Thyroid gland (tissue), 4 donors: Measurements from ENCODE around the gene CST9.

ENCODE experiments used
- POLR2A ChIP-seq, 2 donors: fragments of 450-650 bp; IDR thresholded peaks; one replicate each; pipeline ENCODE4 v1.6.1; 2017; ENCODE audit warnings: antibody characterized with exemption in 2 of 2, mild to moderate bottlenecking in 2 of 2, moderate library complexity in 1 of 2
- TF ChIP-seq, protein P1 (sequence below), 6 experiments: fragments of 200-600 bp in 3 of 6; fragments of 450-650 bp in 3 of 6; sonication (generic) in 3 of 6; IDR thresholded peaks; one replicate each; pipeline ENCODE4 v1.5.1; 2016 to 2019; ENCODE audit warnings: antibody characterized with exemption in 6 of 6, mild to moderate bottlenecking in 2 of 6, inconsistent platforms in 1 of 6, moderate library complexity in 1 of 6

DNA sequence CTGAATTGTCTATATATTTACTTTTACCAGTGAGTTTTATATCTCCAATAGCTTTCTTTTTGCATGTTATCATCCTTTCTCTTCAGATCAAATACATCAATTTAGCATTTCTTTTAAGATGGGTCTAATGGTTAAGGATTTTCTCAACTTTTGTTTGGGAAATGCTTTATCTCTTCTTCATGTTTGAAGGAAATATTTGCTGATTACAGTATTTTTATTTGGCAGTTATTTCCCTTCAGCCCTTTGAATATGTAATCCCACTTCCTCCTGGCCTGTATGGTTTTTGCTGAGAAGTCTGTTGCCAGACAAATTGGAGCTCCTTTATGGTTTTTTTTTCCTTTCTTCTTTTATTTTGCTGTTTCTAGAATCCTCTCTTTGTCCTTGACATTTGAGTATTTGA is 30.7 kb downstream of the CST9 start:
- TF ChIP-seq POLR2A (IDR thresholded peaks at IDR 0.05) = no peak
- TF ChIP-seq, protein P1, sequence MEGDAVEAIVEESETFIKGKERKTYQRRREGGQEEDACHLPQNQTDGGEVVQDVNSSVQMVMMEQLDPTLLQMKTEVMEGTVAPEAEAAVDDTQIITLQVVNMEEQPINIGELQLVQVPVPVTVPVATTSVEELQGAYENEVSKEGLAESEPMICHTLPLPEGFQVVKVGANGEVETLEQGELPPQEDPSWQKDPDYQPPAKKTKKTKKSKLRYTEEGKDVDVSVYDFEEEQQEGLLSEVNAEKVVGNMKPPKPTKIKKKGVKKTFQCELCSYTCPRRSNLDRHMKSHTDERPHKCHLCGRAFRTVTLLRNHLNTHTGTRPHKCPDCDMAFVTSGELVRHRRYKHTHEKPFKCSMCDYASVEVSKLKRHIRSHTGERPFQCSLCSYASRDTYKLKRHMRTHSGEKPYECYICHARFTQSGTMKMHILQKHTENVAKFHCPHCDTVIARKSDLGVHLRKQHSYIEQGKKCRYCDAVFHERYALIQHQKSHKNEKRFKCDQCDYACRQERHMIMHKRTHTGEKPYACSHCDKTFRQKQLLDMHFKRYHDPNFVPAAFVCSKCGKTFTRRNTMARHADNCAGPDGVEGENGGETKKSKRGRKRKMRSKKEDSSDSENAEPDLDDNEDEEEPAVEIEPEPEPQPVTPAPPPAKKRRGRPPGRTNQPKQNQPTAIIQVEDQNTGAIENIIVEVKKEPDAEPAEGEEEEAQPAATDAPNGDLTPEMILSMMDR (IDR thresholded peaks at IDR 0.05) = no peak
